Activated CD4-positive, CD25-positive, alpha-beta regulatory T cell treated with anti-CD3 and anti-CD28 coated beads, Interleukin-2, amount 50 U/mL, for 16 hours (primary cell): ENCODE data around the gene SP3.

Source experiments
- DNase-seq: peaks from one replicate; pipeline ENCODE4 v3.0.0-alpha.2; 2020; ENCODE audit warnings: low read depth, low spot score

The SP3 gene

GRCh38 chr2:173858291-173858731 lies 106.9 kb downstream of the SP3 start:
- no peak for DNase-seq
